NCI-H1092 treated with DMSO at 0.1 percent for 48 hours (cell line): Measurements from ENCODE around the gene SAMD11.
A peak's percentile ranks its signal among the peaks of the same experiment; 100 is the strongest.

Source experiments
- DNase-seq: peaks from one replicate; lab custom pipeline; 2025; lab: John Stamatoyannopoulos, UW

SAMD11 gene

GRCh38 chr1:917466-918091, 6.1 kb upstream of the SAMD11 start:
- DNase-seq, result no peak

GRCh38 chr1:918353-918752, 5.4 kb upstream of the SAMD11 start:
- no peak for DNase-seq

GRCh38 chr1:918843-919242, 4.9 kb upstream of the SAMD11 start:
- DNase-seq, result no peak

DNA sequence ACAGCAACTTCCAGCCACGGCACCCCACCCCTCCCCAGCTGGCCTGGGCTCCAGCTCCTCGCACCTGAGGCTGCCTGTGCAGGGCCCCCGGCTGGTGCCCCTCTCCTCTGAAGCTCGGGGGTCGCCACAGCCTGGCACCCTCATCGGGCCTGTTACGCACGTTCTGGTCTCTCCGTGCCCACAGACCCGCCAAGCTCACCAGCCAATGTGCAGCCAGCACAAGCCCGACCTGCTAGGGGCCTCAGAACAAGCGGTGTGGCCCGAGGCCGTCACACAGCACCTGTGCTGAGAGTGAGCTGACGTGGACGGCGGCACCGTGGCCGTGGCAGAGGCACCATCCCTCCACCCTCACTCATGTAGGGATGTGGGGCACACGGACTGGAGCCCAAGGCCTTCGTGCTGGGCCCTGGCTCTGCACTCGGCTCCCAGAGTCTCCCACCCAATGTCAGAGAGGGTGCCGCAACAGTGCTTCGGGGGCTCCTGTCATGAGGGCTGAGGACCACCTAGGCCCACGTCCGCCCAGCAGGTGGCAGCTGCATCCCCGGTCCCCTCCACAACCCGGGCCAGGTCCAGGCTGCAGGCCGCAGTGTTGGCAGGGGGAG, 4.4 kb upstream of the SAMD11 start:
- no peak for DNase-seq

GRCh38 chr1:920010-920409, 3.7 kb upstream of the SAMD11 start:
- no peak for DNase-seq

- DNase-seq, result no peak
Measured at GRCh38 chr1:920521-920920, 3.2 kb upstream of the SAMD11 start.

- peak; percentile 33 for DNase-seq
Measured at GRCh38 chr1:921011-921837, 2.5 kb upstream of the SAMD11 start.

- no peak for DNase-seq
Measured at GRCh38 chr1:923991-924655, 400 bp downstream of the SAMD11 start.

GRCh38 chr1:924656-925560, 1.2 kb downstream of the SAMD11 start:
- DNase-seq, result peak; percentile 11

DNA sequence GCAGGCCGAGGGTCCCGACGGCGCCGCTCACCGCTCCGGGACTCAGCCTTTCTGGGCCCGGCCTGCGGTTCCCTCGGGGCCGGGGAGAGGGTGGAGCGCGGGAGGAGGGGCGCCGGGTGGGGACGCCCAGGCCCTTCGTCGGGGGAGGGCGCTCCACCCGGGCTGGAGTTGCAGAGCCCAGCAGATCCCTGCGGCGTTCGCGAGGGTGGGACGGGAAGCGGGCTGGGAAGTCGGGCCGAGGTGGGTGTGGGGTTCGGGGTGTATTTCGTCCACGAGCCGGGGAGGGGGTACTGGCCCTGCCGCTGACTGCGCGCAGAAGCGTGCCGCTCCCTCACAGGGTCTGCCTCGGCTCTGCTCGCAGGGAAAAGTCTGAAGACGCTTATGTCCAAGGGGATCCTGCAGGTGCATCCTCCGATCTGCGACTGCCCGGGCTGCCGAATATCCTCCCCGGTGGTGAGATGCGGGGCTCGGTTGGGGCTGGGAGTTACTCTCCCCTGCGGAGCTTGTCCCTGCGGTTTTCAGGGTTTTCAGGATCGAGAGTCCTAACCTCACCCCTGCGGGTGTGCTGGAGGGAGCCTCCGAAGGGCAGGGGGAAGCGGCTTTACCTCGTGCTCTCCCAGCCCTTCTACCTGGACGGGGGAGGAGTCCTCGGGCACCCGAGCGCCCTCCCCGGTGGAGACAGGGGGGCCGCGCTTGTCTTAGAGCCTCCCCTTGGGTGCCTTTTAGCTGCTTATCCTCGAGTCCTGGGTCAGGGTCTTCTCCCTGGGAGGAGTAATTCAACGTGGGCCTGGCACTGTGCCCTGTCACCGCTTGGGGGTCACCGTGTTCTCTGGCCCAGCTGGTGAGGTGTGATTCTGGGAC, 2.1 kb downstream of the SAMD11 start:
- DNase-seq, result no peak

DNA sequence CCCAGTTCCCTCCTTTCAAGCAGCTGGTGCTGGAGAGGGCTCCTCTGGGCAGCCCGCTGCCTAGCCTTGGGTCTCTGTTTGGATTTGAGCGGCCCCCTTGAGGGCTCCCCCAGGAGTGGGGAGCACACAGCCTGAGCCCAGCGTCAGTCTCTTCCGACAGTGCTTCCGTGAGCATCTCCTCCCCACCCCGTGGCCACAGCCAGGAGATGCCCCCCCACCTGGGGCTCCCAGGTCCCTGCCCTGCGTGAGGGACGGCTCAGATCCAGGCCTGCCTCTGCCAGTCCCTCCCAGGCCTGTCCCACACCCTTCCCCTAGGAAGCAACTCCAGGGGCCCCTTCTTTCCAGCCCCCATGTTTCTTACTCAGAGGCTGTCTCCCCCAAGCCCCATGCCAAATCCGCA, 3.5 kb downstream of the SAMD11 start:
- DNase-seq, result no peak

DNA sequence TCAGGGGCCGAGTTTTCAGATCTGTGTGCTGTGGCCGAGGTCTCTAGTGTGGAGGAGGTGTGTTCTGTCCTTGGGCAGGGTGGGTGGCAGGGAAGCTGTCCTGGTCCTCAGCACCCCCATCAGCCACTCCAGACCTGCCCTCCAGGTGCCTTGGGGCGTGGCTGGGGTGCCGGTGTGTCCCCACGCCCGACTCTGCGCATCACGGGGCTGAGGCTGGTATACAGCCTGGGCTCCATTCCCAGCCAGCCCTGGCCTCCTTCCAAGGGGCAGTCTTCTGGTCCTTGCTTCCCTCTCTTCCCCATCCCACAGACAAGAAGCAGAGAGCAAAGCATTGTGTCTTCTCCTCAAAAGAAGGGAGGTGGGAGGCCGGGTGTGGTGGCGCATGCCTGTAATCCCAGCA, 4.0 kb downstream of the SAMD11 start:
- no peak for DNase-seq

GRCh38 chr1:928825-929661, 5.3 kb downstream of the SAMD11 start:
- no peak for DNase-seq

DNA sequence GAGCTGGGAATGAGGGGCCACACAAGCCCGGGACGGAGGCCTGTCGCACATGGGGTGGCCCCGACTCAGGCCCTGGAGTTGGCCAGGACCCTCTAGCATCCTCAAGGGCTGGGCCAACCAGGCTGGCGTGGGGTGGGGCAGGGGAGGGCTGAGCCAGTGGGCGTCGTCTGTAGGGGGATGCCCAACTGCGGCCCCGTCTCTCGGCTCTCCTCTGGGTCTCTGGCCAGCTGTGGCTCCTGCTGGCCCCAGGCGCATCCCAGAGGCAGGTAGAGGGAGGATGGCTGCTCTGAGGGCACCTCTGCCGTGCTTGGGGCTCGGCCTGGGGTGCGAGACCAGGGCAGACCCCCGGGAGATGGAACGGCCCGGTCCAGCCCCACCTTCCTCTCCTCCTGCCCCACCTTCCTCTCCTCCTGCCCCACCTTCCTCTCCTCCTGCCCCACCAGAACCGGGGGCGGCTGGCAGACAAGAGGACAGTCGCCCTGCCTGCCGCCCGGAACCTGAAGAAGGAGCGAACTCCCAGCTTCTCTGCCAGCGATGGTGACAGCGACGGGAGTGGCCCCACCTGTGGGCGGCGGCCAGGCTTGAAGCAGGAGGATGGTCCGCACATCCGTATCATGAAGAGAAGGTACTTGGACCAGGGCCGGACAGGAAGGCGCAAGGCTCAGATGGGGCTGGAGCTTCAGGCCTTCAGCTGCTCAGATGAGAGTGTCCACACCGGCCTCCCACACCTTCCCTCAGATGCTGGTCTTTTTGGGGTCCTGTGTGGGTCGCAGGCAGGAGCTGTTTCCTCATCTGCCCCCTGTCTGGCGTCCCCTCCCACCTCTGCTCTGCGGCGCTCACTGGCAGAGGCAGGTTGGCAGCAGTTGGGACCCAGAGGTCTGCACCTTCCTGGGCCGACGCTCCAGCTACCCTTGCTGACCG, 6.2 kb downstream of the SAMD11 start:
- no peak for DNase-seq

DNA sequence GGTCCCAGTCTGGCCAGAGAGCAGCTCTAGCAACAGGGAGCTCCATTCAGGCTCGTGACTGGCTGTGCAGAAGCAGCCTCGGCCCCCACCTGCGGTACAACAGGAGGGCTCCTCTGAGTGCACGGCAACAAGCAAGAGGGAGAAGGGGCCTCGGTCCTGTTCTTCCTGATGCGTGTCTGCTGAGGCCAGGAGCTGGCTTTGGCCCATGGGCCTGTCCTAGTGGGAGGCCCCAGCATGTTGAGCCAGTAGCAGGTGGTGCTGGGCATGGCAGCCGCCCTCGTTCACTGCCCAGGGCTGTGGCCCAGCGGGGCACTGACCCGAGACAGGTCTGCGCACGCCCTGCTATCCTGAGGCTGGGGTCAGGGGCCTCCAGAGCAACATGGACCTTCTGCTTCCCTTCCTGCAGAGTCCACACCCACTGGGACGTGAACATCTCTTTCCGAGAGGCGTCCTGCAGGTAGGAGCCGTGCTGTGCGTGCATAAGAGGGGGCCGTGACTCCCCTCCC, 7.0 kb downstream of the SAMD11 start:
- DNase-seq, result no peak

- DNase-seq, result no peak
Measured at GRCh38 chr1:931380-932172, 7.9 kb downstream of the SAMD11 start.

- no peak for DNase-seq
Measured at GRCh38 chr1:932173-932510, 8.4 kb downstream of the SAMD11 start.
